Smooth muscle cell (in vitro differentiated cells): ENCODE data around the gene PLXDC2. TPM values are rescaled to one million over a fixed set of nuclear protein-coding genes. Genes with fewer than 3 reads are reported as not detected.

Experiments
- DNase-seq: peaks from one replicate; lab custom pipeline; 2025; ENCODE audit not compliant: unreplicated experiment; lab: John Stamatoyannopoulos, UW
- H2AFZ ChIP-seq: fragments of 200-600 bp; sonication (generic); 2 replicates; pipeline ENCODE4 v1.6.0; 2016; ENCODE audit warnings: antibody characterized with exemption, low read depth, mild to moderate bottlenecking
- H3F3A ChIP-seq: fragments of 200-600 bp; sonication (generic); 2 replicates; pipeline ENCODE4 v1.6.0; 2017; ENCODE audit warnings: antibody characterized with exemption, low read depth
- H3K27ac ChIP-seq: fragments of 200-600 bp; sonication (generic); 2 replicates; pipeline ENCODE4 v1.5.1; 2016; ENCODE audit warnings: low read depth, mild to moderate bottlenecking
- H3K27me3 ChIP-seq: fragments of 200-600 bp; sonication (generic); 2 replicates; pipeline ENCODE4 v1.6.1; 2016; ENCODE audit warnings: low read depth, mild to moderate bottlenecking
- H3K36me3 ChIP-seq: fragments of 200-600 bp; sonication (generic); 2 replicates; pipeline ENCODE4 v1.5.1; 2016; ENCODE audit warnings: low read depth
- H3K4me1 ChIP-seq: fragments of 200-600 bp; sonication (generic); 2 replicates; pipeline ENCODE4 v1.5.1; 2016; ENCODE audit warnings: low read depth
- H3K4me2 ChIP-seq: fragments of 200-600 bp; sonication (generic); 2 replicates; pipeline ENCODE4 v1.6.0; 2016; ENCODE audit warnings: mild to moderate bottlenecking
- H3K4me3 ChIP-seq: fragments of 200-600 bp; sonication (generic); 2 replicates; pipeline ENCODE4 v1.5.1; 2016; ENCODE audit warnings: mild to moderate bottlenecking
- H3K79me2 ChIP-seq: fragments of 200-600 bp; sonication (generic); 2 replicates; pipeline ENCODE4 v1.6.0; 2016; ENCODE audit warnings: low read depth, mild to moderate bottlenecking
- H3K9ac ChIP-seq: fragments of 200-600 bp; sonication (generic); 2 replicates; pipeline ENCODE4 v1.6.0; 2016; ENCODE audit warnings: low read depth
- H3K9me3 ChIP-seq: fragments of 200-600 bp; sonication (generic); replicated peaks from 2 replicates; pipeline ENCODE4 v1.5.1; 2016; ENCODE audit warnings: low read depth
- H4K20me1 ChIP-seq: fragments of 200-600 bp; sonication (generic); 2 replicates; pipeline ENCODE4 v1.6.0; 2016; ENCODE audit warnings: low read depth
- CTCF ChIP-seq: fragments of 200-600 bp; sonication (generic); IDR thresholded peaks from 2 replicates; pipeline ENCODE4 v1.5.1; 2017; ENCODE audit warnings: borderline replicate concordance, mild to moderate bottlenecking, antibody characterized with exemption; ENCODE audit not compliant: insufficient read depth, poor library complexity, severe bottlenecking
- WGBS: methylation state at CpG from one replicate; pipeline ENCODE4 v1.1.7; 2016; ENCODE audit warnings: low lambda C conversion rate; 5-methylcytosine and 5-hydroxymethylcytosine counted together
- polyA plus RNA-seq: library from polyadenylated mRNA; unstranded; fragments of >200 nt; fragmentation: Nextera tagmentation; extraction: Ambion mirVana; gene quantifications from 2 replicates; pipeline ENCODE4 v1.2.1, GENCODE V29; 2016
- total RNA-seq: library from RNA; depleted of rRNA; stranded (reverse); fragments of >200 nt; gene quantifications from 2 replicates; pipeline ENCODE4 v1.2.3, GENCODE V29; 2014

The PLXDC2 gene
- total and polyA plus RNA-seq, 2 experiments from 2014 or later = 7.3 to 24.9 TPM

- no peak overlapping the region for H3K9ac ChIP-seq
- H3K36me3 ChIP-seq = no peaks in the 10 kb centered on the region
- H3F3A ChIP-seq = no peaks in the 10 kb centered on the region
- 80% methylated on average over 1 of the region's 1 CpG for WGBS
- no peak overlapping the region for H3K4me2 ChIP-seq
- H3K4me1 ChIP-seq = no peaks in the 10 kb centered on the region
- H3K4me3 ChIP-seq = no peak overlapping the region
- no peaks in the 10 kb centered on the region for H3K27me3 ChIP-seq
- no peaks in the 10 kb centered on the region for H3K79me2 ChIP-seq
- H3K27ac ChIP-seq = no peak overlapping the region
- H3K9me3 ChIP-seq = no peaks in the 10 kb centered on the region
- H2AFZ ChIP-seq = no peak overlapping the region
- no peak for DNase-seq
- H4K20me1 ChIP-seq = no peaks in the 10 kb centered on the region
- TF ChIP-seq CTCF = no peak
Observed at GRCh38 chr10:20157314-20157713, 341.1 kb downstream of the PLXDC2 start.

DNA sequence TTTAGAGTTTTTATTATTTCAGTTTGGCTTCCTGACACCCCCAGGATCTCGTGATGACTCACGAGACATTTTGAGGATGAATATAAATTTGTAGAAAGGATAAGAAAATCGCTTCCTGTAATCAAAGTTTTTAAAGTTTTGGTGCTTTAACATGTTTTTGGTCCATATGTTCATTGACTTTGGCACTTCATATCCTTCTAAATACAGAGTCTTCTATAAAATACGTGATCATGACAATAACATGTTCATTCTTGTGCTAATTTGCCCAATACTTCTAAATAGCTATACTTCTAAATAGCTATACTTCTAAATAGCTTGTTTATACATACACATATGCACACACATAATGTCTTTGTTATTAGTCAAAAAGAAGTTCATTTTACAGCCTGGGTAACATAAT lies 341.9 kb downstream of the PLXDC2 start:
- no peak for DNase-seq
- Histone ChIP-seq H3K9me3 (no peaks in the 10 kb centered on the region), H3K4me2 (no peak overlapping the region), H3F3A (no peaks in the 10 kb centered on the region), H2AFZ (no peak overlapping the region), H3K27me3 (no peaks in the 10 kb centered on the region), H3K4me3 (no peak overlapping the region), H3K9ac (no peak overlapping the region), H3K36me3 (no peaks in the 10 kb centered on the region), H4K20me1 (no peaks in the 10 kb centered on the region), H3K4me1 (no peaks in the 10 kb centered on the region), H3K27ac (no peak overlapping the region), H3K79me2 (no peaks in the 10 kb centered on the region)
- WGBS = 90% methylated on average over 4 of the region's 4 CpGs
- no peak for TF ChIP-seq CTCF

DNA sequence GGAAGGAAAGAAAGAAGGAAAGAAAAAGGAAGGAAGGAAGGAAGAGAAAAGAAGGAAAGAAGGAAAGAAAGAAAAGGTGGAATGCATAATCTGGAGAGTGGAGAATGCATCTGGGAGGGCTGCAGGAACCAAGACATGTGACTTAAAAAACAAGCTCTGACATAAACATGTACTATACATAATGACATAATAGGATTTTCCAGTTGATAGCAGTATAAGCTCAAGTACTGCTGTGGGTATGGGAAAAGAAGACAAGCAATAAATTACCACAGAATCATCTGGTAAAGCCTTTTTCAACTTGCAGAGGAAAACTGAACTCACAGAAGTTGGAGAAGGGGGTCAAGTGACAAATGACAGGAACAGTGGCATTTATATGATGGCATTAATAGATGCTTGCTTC lies 345.9 kb downstream of the PLXDC2 start:
- Histone ChIP-seq H3K36me3 (no peaks in the 10 kb centered on the region), H3K4me2 (no peak overlapping the region), H2AFZ (no peak overlapping the region), H3K9ac (no peak overlapping the region), H3K79me2 (no peaks in the 10 kb centered on the region), H3K4me3 (no peak overlapping the region), H3K27ac (no peak overlapping the region), H3K9me3 (no peaks in the 10 kb centered on the region), H4K20me1 (no peaks in the 10 kb centered on the region), H3K4me1 (peaks cover 12% of the 10 kb centered on the region), H3F3A (no peaks in the 10 kb centered on the region), H3K27me3 (no peaks in the 10 kb centered on the region)
- no peak for TF ChIP-seq CTCF
- no peak for DNase-seq

DNA sequence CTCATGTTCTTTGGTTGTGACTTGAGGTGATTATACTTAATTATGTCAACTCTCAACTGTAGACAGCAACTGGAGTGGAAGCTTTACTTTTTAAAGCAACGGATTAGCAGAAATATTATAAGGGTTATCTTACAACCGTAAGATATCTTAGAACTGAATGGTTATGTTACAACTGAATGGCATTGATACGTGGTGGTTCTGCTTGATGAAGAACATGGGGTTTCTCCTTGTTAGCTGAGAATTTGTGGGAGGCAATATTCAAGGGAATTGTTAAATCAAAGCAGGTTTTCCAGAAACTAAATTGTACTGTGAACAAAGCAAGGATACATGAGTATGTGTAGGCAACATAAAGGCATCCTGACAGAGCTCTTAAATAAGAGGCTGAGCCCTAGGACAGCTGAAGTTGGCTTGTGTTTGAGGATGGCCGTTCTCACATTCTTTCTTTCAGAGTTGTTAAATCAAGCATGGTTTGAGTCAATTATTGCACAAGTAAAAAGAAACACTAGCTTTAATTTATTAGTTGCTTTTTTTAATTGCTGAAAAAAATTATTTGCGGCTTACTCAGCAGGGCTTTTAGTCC lies 350.0 kb downstream of the PLXDC2 start:
- no peaks in the 10 kb centered on the region for H4K20me1 ChIP-seq
- no peaks in the 10 kb centered on the region for H3K9me3 ChIP-seq
- no peak for DNase-seq
- H3K79me2 ChIP-seq = no peaks in the 10 kb centered on the region
- H3K4me2 ChIP-seq = no peak overlapping the region
- 75% methylated on average over 5 of the region's 5 CpGs for WGBS
- H3K36me3 ChIP-seq = no peaks in the 10 kb centered on the region
- no peaks in the 10 kb centered on the region for H3K27me3 ChIP-seq
- H2AFZ ChIP-seq = no peak overlapping the region
- H3F3A ChIP-seq = no peaks in the 10 kb centered on the region
- no peak overlapping the region for H3K4me3 ChIP-seq
- no peak for TF ChIP-seq CTCF
- H3K27ac ChIP-seq = no peak overlapping the region
- peaks cover 12% of the 10 kb centered on the region for H3K4me1 ChIP-seq
- no peak overlapping the region for H3K9ac ChIP-seq
